Measurements from ENCODE around the gene KCNJ6. TPM values are rescaled to one million over a fixed set of nuclear protein-coding genes. Genes with fewer than 3 reads are reported as not detected.

The KCNJ6 gene
- total and polyA plus RNA-seq, 2 experiments from 2014 or later: 0.07 to 0.46 TPM

- Histone ChIP-seq H3K27me3 (no peaks in the 10 kb centered on the region), H3K4me3 (no peak overlapping the region), H2AFZ (no peak overlapping the region), H4K20me1 (ENCODE audit: insufficient read depth, poor library complexity, severe bottlenecking) (no peaks in the 10 kb centered on the region), H3K9me3 (ENCODE audit: low read depth) (no peaks in the 10 kb centered on the region), H3K27ac (no peak overlapping the region), H3K9me2 (replicated peaks; ENCODE audit: insufficient read depth) (no peaks in the 10 kb centered on the region), H3K4me1 (ENCODE audit: insufficient read depth) (peaks cover 8% of the 10 kb centered on the region), H3K36me3 (replicated peaks; ENCODE audit: insufficient read depth, low read depth) (no peaks in the 10 kb centered on the region), H3K4me2 (no peak overlapping the region), H3K79me2 (no peaks in the 10 kb centered on the region)
- no peak for DNase-seq (ENCODE audit: low spot score)
- TF ChIP-seq CTCF (IDR thresholded peaks at IDR 0.05; ENCODE audit: poor library complexity): no peak
- no peak for TF ChIP-seq EZH2 (IDR thresholded peaks at IDR 0.05; ENCODE audit: borderline replicate concordance)
- TF ChIP-seq EZH2phosphoT487 (IDR thresholded peaks at IDR 0.05; ENCODE audit: low read depth, severe bottlenecking, unreplicated experiment): no peak
- 94% methylated on average over 9 of the region's 9 CpGs for WGBS (ENCODE audit: low lambda C conversion rate, missing lambda C conversion rate)
These were observed 100.4 kb downstream of the KCNJ6 start for GRCh38 chr21:37815893-37816292.

- Histone ChIP-seq H3K79me2 (no peaks in the 10 kb centered on the region), H3K9me2 (replicated peaks; ENCODE audit: insufficient read depth) (no peaks in the 10 kb centered on the region), H3K9me3 (ENCODE audit: low read depth) (no peaks in the 10 kb centered on the region), H3K4me3 (no peak overlapping the region), H3K36me3 (replicated peaks; ENCODE audit: insufficient read depth, low read depth) (no peaks in the 10 kb centered on the region), H4K20me1 (ENCODE audit: insufficient read depth, poor library complexity, severe bottlenecking) (no peaks in the 10 kb centered on the region), H3K27ac (no peak overlapping the region), H3K4me2 (no peak overlapping the region), H3K27me3 (no peaks in the 10 kb centered on the region), H2AFZ (no peak overlapping the region), H3K4me1 (ENCODE audit: insufficient read depth) (no peaks in the 10 kb centered on the region)
- 64% methylated on average over 2 of the region's 2 CpGs for WGBS (ENCODE audit: low lambda C conversion rate, missing lambda C conversion rate)
- no peak for DNase-seq (ENCODE audit: low spot score)
- TF ChIP-seq CTCF (IDR thresholded peaks at IDR 0.05; ENCODE audit: poor library complexity) (no peak), EZH2 (IDR thresholded peaks at IDR 0.05; ENCODE audit: borderline replicate concordance) (no peak), EZH2phosphoT487 (IDR thresholded peaks at IDR 0.05; ENCODE audit: low read depth, severe bottlenecking, unreplicated experiment) (no peak)
These were observed 104.5 kb downstream of the KCNJ6 start for GRCh38 chr21:37811711-37812110.

- WGBS (ENCODE audit: low lambda C conversion rate, missing lambda C conversion rate): 67% methylated on average over 2 of the region's 2 CpGs
- Histone ChIP-seq H4K20me1 (ENCODE audit: insufficient read depth, poor library complexity, severe bottlenecking) (no peaks in the 10 kb centered on the region), H3K27ac (no peak overlapping the region), H3K9me3 (ENCODE audit: low read depth) (no peaks in the 10 kb centered on the region), H3K79me2 (no peaks in the 10 kb centered on the region), H2AFZ (no peak overlapping the region), H3K4me1 (ENCODE audit: insufficient read depth) (no peaks in the 10 kb centered on the region), H3K36me3 (replicated peaks; ENCODE audit: insufficient read depth, low read depth) (no peaks in the 10 kb centered on the region), H3K4me3 (no peak overlapping the region), H3K4me2 (no peak overlapping the region), H3K27me3 (no peaks in the 10 kb centered on the region), H3K9me2 (replicated peaks; ENCODE audit: insufficient read depth) (no peaks in the 10 kb centered on the region)
- no peak for DNase-seq (ENCODE audit: low spot score)
- TF ChIP-seq EZH2 (IDR thresholded peaks at IDR 0.05; ENCODE audit: borderline replicate concordance) (no peak), EZH2phosphoT487 (IDR thresholded peaks at IDR 0.05; ENCODE audit: low read depth, severe bottlenecking, unreplicated experiment) (no peak), CTCF (IDR thresholded peaks at IDR 0.05; ENCODE audit: poor library complexity) (no peak)
These were observed 108.0 kb downstream of the KCNJ6 start for GRCh38 chr21:37808261-37808660.

DNA sequence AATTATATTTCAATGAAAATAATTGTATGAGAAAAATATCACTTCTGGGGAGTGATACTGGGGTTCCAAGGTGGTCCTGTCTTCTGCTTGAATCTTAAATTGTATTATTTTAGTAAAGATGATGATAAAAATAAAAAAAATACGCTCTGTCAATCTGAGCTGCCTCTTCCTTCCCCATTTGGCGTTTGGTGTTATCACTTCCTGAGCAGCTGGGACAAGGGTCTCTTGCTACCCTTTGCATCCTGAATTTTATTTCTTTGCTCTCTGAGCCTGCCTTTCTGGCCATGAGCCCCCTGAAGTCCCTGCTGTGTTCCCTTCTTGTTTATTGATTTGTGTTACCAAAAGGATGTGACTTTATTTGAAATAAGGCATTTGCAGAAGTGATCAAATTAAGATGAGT lies 111.0 kb downstream of the KCNJ6 start:
- Histone ChIP-seq H2AFZ (no peak overlapping the region), H3K27ac (no peak overlapping the region), H4K20me1 (ENCODE audit: insufficient read depth, poor library complexity, severe bottlenecking) (no peaks in the 10 kb centered on the region)

More for the DNA sequence above, 111.0 kb downstream of the KCNJ6 start:
- DNase-seq (ENCODE audit: low spot score): no peak
- Histone ChIP-seq H3K79me2 (no peaks in the 10 kb centered on the region), H3K4me1 (ENCODE audit: insufficient read depth) (peaks cover under 1% of the 10 kb centered on the region), H3K9me2 (replicated peaks; ENCODE audit: insufficient read depth) (no peaks in the 10 kb centered on the region), H3K4me3 (no peak overlapping the region), H3K27me3 (no peaks in the 10 kb centered on the region), H3K9me3 (ENCODE audit: low read depth) (no peaks in the 10 kb centered on the region), H3K4me2 (no peak overlapping the region), H3K36me3 (replicated peaks; ENCODE audit: insufficient read depth, low read depth) (no peaks in the 10 kb centered on the region)
- TF ChIP-seq EZH2 (IDR thresholded peaks at IDR 0.05; ENCODE audit: borderline replicate concordance) (no peak), EZH2phosphoT487 (IDR thresholded peaks at IDR 0.05; ENCODE audit: low read depth, severe bottlenecking, unreplicated experiment) (no peak), CTCF (IDR thresholded peaks at IDR 0.05; ENCODE audit: poor library complexity) (no peak)
- 82% methylated on average over 2 of the region's 2 CpGs for WGBS (ENCODE audit: low lambda C conversion rate, missing lambda C conversion rate)

All from hepatocyte (in vitro differentiated cells).